ENCODE data around the gene LDLRAP1.

- TF ChIP-seq CTCF (IDR thresholded peaks at IDR 0.05; ENCODE audit: low read depth, low read length) (no peak), MAX (IDR thresholded peaks at IDR 0.05; ENCODE audit: low read depth, low read length) (no peak), POLR2A (IDR thresholded peaks at IDR 0.05; ENCODE audit: extremely low read depth, insufficient read length) (no peak), MYC (IDR thresholded peaks at IDR 0.05; ENCODE audit: low read depth, low read length) (no peak)
Observed at GRCh38 chr1:25607123-25607522, 63.7 kb downstream of the LDLRAP1 start.

Data from NB4 (cell line).